ENCODE measurements around the gene AP1S1. TPM values are rescaled to one million over a fixed set of nuclear protein-coding genes. Genes with fewer than 3 reads are reported as not detected.
A peak's percentile ranks its signal among the peaks of the same experiment; 100 is the strongest.
"Not testable (repeated sequence)": the region's sequence is repeated elsewhere in the genome, so short reads cannot be mapped to it uniquely, and the experiment has no call there.

The AP1S1 gene
- total RNA-seq, 1 experiment from 2014 or later: 89.2 TPM

GRCh38 chr7:101180130-101180755 lies 26.0 kb downstream of the AP1S1 start, which contains the start of gene NAT16:
NAT16 (minus strand) TSS chr7:101180293; CDS start chr7:101174807, 5,486 bp downstream.
- no peak for DNase-seq
- H3K36me3 ChIP-seq: no peaks in the 10 kb centered on the region
- H3K4me3 ChIP-seq: no peak within 1 kb of the TSS
- H3K27ac ChIP-seq: no peak within 1 kb of the TSS
- H3K27me3 ChIP-seq: peaks cover 18% of the 10 kb centered on the region; the same call in 1 of the 2 replicates
- no peaks in the 10 kb centered on the region for H3K4me1 ChIP-seq
- H3K9me3 ChIP-seq (replicated peaks): no peaks in the 10 kb centered on the region

DNA sequence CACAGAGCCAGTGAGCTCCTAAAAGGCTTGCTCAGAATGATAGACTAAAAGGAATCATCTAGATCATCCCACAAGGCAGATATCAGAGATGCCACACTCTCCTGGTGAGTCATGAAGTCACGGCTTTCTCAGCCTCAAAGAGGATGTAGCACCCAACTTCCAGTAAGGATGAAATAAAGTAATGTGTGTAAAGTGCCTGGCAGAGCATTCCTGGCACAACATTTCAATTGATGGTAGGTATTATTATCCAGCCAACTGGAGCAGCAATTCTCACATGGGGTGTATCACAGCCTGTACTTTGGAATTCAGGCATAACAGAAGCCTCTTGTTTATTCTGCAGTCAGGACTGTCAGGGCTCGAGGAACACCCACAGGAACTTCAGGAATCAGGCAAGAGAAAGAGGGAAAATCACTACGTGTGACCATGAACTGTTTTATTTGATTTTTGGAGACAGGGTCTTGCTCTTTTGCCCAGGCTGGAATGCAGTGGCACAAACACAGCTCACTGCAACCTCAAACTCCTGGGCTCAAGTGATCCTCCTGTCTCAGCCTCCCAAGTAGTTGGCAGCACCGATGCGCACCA lies 31.1 kb downstream of the AP1S1 start:
- no peak for DNase-seq
- H3K4me3 ChIP-seq: no peak overlapping the region
- H3K27ac ChIP-seq: no peak overlapping the region
- peaks cover 4% of the 10 kb centered on the region for H3K27me3 ChIP-seq
- no peaks in the 10 kb centered on the region for H3K4me1 ChIP-seq
- H3K36me3 ChIP-seq: no peaks in the 10 kb centered on the region
- H3K9me3 ChIP-seq (replicated peaks): no peaks in the 10 kb centered on the region

GRCh38 chr7:101186194-101186593 lies 31.9 kb downstream of the AP1S1 start:
- Histone ChIP-seq H3K9me3 (replicated peaks) (no peaks in the 10 kb centered on the region), H3K4me3 (no peak overlapping the region), H3K36me3 (no peaks in the 10 kb centered on the region), H3K4me1 (no peaks in the 10 kb centered on the region), H3K27ac (no peak overlapping the region), H3K27me3 (peaks cover 7% of the 10 kb centered on the region)
- DNase-seq: no peak

DNA sequence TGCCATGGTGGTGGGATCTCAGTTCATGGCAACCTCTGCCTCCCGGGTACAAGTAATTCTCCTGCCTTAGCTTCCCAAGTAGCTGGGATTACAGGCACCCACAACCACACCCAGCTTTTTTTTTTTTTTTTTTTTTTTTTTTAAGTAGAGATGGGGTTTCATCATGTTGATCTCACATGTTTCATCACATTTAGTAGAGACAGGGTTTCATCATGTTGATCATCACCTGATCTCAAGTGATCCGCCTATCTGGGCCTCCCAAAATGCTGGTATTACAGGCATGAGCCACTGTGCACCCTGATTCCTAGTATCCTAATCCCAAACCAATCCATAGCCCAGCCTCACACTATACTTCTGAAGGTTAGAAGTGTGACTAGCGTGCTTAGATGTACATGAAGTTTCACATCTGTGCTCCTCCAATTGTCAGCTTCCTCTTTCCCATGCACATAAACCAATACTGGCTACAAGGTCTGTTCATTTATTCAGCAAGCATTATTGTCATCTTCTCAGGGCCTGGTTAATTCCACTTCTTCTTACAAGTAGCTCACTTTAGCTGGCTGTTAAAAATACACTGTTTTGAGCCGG lies 32.7 kb downstream of the AP1S1 start:
- Histone ChIP-seq H3K27me3 (peaks cover 9% of the 10 kb centered on the region), H3K36me3 (no peaks in the 10 kb centered on the region), H3K4me1 (no peaks in the 10 kb centered on the region), H3K27ac (no peak overlapping the region), H3K4me3 (no peak overlapping the region), H3K9me3 (replicated peaks) (no peaks in the 10 kb centered on the region)
- DNase-seq: no peak

GRCh38 chr7:101189109-101189508 lies 34.8 kb downstream of the AP1S1 start:
- Histone ChIP-seq H3K27me3 (peaks cover 9% of the 10 kb centered on the region), H3K4me3 (no peak overlapping the region), H3K36me3 (no peaks in the 10 kb centered on the region), H3K4me1 (no peaks in the 10 kb centered on the region), H3K27ac (no peak overlapping the region), H3K9me3 (replicated peaks) (no peaks in the 10 kb centered on the region)
- no peak for DNase-seq

- H3K4me1 ChIP-seq: no peaks in the 10 kb centered on the region
- no peak overlapping the region for H3K4me3 ChIP-seq
- no peak overlapping the region for H3K27ac ChIP-seq
- H3K9me3 ChIP-seq (replicated peaks): no peaks in the 10 kb centered on the region
- no peak for DNase-seq
- peaks cover 7% of the 10 kb centered on the region; the same call in 1 of the 2 replicates for H3K27me3 ChIP-seq
- H3K36me3 ChIP-seq: no peaks in the 10 kb centered on the region
Observed at GRCh38 chr7:101195884-101196283, 41.6 kb downstream of the AP1S1 start.

GRCh38 chr7:101197991-101198390 lies 43.7 kb downstream of the AP1S1 start:
- no peak overlapping the region for H3K27ac ChIP-seq
- no peak overlapping the region for H3K4me3 ChIP-seq
- DNase-seq: no peak
- no peaks in the 10 kb centered on the region for H3K4me1 ChIP-seq
- no peaks in the 10 kb centered on the region for H3K9me3 ChIP-seq (replicated peaks)
- no peaks in the 10 kb centered on the region for H3K36me3 ChIP-seq
- peaks cover 13% of the 10 kb centered on the region; the same call in 1 of the 2 replicates for H3K27me3 ChIP-seq

DNA sequence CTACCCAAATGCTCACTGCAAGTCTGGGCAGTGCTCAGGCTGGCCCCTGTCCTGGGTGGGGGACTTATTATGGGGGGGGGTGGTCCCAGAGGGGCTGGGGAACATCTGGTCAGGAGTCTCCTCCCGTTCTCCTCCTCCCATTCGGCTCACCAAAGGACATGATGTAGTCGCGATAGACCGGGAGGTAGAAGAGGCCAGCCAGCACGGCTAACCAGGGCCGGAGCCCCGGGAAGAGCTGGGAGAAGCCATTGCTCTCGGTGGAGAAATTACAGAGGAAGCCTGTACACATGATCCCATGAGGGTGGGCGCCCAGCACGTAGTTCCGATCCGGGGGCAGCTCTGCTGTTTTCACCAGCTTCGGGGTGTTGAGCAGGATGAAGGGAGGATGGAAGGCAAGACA lies 44.2 kb downstream of the AP1S1 start:
- Histone ChIP-seq H3K27ac (no peak overlapping the region), H3K27me3 (peaks cover 13% of the 10 kb centered on the region; the same call in 1 of the 2 replicates), H3K4me3 (no peak overlapping the region), H3K4me1 (no peaks in the 10 kb centered on the region), H3K9me3 (replicated peaks) (no peaks in the 10 kb centered on the region), H3K36me3 (no peaks in the 10 kb centered on the region)
- DNase-seq: no peak

- not testable (repeated sequence) for H3K27ac ChIP-seq; DNase-seq; H3K9me3 ChIP-seq (replicated peaks); H3K4me1 ChIP-seq; H3K36me3 ChIP-seq; H3K4me3 ChIP-seq
- peaks cover 13% of the 10 kb centered on the region; the same call in 1 of the 2 replicates for H3K27me3 ChIP-seq
Observed at GRCh38 chr7:101199522-101199921, 45.2 kb downstream of the AP1S1 start.

DNA sequence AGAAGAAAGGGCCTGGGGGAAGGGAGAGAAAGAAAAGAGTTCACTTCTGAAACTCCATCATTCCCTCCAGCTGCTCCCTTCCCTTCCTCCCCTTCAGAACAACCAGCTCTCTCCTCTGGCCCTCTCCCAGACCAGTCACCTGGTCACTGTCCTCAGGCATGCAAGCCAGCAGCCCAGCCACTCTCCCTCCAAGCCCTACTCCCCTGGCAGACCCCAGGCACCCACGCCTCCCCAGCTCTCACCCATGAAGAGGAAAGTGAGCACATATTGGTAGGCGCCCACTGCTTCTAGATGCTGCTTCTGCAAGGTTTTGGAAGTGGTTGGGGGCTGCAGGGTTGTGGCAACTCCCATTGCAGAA lies 46.2 kb downstream of the AP1S1 start:
- Histone ChIP-seq H3K27ac (no peak overlapping the region), H3K4me3 (no peak overlapping the region), H3K9me3 (replicated peaks) (no peaks in the 10 kb centered on the region), H3K36me3 (no peaks in the 10 kb centered on the region), H3K4me1 (no peaks in the 10 kb centered on the region), H3K27me3 (peaks cover 13% of the 10 kb centered on the region; the same call in 1 of the 2 replicates)
- no peak for DNase-seq

DNA sequence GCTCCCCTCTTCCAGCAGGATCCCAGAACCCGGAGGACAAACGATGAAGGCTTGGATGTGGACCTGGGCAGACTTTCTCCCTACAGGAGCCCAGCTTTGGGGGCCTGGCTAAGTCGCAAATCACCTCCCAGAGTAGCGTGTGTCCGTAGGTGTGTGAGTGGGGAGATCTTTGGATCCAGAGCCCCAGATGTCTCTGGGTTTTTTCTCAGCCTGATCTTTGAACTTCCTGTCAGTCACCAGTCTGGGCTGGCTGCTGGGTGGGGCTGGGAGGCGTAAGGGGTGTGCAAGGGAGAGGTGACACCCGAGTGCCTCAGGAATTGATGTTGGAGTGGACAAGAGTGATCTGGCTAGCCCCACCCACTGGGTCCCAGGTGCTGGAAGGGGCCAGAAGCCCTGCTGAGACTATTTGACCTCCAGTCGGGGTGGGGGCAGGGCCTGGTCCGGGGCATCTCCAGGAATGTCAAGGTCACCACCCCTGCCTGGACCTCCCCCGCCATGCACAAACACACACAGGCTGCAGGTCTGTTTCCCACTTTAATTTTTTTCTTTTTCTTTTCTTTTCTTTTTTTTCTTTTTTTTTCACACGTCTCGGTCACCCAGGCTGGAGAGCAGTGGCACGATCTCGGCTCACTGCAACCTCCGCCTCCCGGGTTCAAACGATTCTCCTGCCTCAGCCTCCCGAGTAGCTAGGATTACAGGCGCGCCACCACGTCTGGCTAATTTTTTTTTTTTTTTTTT lies 46.8 kb downstream of the AP1S1 start, which contains the start of gene MOGAT3:
Gene MOGAT3, minus strand, starts transcription at position 175 of the 738 bp plus-strand sequence. CDS start 182 bp downstream, outside the sequence.
- DNase-seq: no peak
- no peaks in the 10 kb centered on the region for H3K9me3 ChIP-seq (replicated peaks)
- H3K27me3 ChIP-seq: peaks cover 13% of the 10 kb centered on the region; the same call in 1 of the 2 replicates
- no peak within 1 kb of the TSS for H3K27ac ChIP-seq
- no peak within 1 kb of the TSS for H3K4me3 ChIP-seq
- no peaks in the 10 kb centered on the region for H3K4me1 ChIP-seq
- peaks cover 2% of the 10 kb centered on the region; the same call in 1 of the 2 replicates for H3K36me3 ChIP-seq

DNA sequence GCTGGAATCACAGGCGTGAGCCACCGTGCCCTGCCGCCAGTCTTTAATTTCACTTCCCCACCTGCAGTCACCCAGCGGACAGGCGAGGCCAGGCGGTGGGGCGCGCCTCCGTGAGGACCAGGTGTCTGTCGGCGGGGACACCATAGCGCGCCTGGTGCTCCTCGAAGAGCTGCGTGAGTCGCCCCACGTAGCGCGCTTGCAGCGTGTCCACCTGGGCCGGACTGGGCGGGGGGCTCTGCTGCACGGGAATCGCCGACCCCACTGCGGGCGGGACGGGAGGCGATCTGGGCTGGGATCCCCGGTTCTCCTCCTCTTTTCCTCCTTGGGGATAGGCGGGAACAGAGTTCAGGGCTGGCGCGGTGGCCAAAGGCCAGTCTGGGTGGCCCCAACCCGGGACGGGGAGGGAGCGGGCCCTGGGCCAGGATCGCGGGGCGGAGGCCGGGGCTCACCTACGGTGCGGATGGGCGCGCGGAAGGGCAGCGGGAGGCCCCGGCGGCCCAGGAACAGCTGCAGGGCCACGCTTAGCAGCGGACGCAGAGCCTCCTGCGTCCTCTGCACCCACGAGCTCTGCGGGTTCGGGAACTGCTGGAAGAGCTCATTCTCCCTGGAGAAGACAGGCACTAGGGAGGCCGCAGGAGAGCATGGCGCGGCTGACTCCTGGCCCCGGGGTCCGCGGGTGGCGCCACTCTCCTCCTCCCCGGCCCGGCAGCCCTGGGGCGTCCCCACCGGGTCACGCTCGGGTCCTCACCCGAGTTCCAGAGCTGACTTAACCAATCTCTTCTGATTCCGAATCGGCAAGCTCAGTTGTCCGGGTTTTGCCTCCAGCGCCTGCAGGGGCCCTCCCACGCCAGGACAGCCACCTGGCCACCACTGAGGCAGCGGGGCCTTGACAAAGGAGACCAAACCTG lies 47.7 kb downstream of the AP1S1 start:
- H3K36me3 ChIP-seq: peaks cover 5% of the 10 kb centered on the region; the same call in 1 of the 2 replicates
- no peaks in the 10 kb centered on the region for H3K9me3 ChIP-seq (replicated peaks)
- H3K4me3 ChIP-seq: no peak overlapping the region
- peaks cover 13% of the 10 kb centered on the region; the same call in 1 of the 2 replicates for H3K27me3 ChIP-seq
- H3K4me1 ChIP-seq: no peaks in the 10 kb centered on the region
- DNase-seq: peak in 1 of 2 experiments; percentile 23
- no peak overlapping the region for H3K27ac ChIP-seq

- Histone ChIP-seq H3K27me3 (peaks cover 13% of the 10 kb centered on the region; the same call in 1 of the 2 replicates), H3K27ac (no peak overlapping the region), H3K36me3 (peaks cover 5% of the 10 kb centered on the region; the same call in 1 of the 2 replicates), H3K4me1 (no peaks in the 10 kb centered on the region), H3K9me3 (replicated peaks) (no peaks in the 10 kb centered on the region), H3K4me3 (no peak overlapping the region)
- no peak for DNase-seq
Observed at GRCh38 chr7:101202603-101202918, 48.3 kb downstream of the AP1S1 start.
